ENCODE measurements around the gene RFTN1.

Gene RFTN1

GRCh38 chr3:16462679-16463078 lies 50.8 kb downstream of the RFTN1 start:
- DNase-seq: no peak

DNA sequence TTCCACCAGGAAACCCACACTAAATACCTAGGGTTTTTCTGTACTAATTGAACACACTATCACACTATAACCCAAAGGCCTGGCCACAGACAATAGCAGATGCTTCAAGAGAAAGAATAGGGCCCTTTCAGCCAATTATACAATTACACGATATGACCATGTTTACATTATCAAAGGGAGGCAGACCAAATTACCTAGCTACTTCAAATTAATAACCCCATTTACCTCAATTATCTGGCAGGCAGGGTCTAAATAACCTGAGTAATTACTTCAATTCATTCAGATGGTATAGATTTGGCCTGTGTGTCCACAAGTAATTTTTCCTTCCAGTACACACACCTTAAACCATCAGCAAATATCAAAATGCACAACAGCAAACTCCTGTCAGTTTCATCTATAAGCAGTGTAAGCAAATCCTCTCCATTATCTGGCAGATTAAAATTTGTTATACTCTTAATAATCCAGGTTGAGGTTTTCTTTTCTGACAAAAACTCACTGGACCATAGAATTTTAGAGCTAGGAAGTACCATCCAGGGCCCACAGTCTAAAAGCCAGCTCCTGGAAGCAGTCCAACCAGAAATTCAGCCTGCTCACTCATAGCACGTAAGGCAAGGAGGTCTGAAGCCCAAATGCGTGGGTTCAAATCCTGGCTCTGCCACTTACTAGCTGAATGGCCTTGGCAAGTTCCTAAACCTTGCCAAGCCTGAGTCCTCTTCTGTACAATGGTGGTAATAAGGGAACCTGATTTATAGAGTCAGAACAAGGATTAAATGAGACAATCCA lies 51.8 kb downstream of the RFTN1 start:
- DNase-seq: no peak

DNA sequence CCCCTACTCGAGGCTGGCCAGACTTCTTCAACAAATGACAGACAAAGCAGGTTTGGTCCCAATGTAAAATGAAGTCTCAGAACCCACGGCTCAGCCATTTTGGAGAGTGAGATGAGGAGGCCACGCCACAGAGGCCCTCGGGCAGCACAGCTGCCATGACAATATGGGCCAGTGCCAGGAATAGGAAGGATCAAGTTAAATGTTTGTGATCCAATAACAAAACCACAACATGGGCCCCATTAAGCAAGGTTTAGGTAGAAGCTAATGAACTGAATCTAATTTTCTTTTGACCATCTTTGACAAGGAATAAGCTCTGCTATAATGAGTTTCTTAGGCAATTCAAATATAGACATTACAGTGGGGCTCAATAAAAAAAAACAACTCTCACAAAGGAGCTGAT lies 52.6 kb downstream of the RFTN1 start:
- DNase-seq: no peak

- DNase-seq: no peak
Measured at GRCh38 chr3:16460273-16460672, 53.2 kb downstream of the RFTN1 start.

GRCh38 chr3:16456784-16457415 lies 56.6 kb downstream of the RFTN1 start:
- no peak for DNase-seq

GRCh38 chr3:16455966-16456365 lies 57.5 kb downstream of the RFTN1 start:
- DNase-seq: no peak

- no peak for DNase-seq
Measured at GRCh38 chr3:16455001-16455400, 58.5 kb downstream of the RFTN1 start.

GRCh38 chr3:16452261-16452660 lies 61.2 kb downstream of the RFTN1 start:
- DNase-seq: no peak

DNA sequence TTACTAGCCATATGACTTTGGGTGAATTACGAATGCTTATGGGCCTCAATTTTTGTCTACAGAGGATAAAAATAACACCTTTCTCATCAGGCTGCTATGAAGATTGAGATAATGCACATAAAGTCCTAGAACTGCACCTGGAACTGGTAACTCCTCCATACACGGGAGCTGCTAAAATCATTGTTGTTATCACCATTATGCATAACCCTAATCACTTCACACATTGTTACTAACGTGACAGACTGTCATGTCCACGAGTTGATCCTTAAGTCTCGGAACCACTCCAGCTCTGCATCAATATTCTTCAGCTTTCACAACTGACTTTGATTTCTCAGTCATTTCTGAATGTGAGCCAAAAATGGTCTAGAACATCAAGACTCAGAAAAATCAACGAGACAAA lies 64.1 kb downstream of the RFTN1 start:
- no peak for DNase-seq

DNA sequence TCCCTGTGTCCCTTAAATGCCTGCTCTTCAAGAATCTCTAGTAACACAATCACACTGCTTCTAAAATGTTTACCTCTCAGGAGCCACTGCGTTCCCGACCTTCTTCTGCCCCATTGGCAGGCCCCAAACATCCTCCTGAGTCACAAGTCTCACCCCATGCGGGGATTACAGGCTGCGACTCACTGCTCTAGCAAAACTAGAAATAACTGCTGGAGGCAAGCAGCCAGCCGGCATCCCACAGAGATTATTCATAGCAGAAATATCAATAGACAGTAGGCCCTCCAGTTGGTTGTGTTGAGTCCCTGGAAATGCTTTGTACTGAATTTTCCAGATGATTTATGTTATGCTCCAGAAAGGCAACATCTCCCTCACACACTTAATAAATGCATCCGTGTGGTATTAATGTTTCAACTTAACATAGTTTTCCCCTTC lies 64.8 kb downstream of the RFTN1 start:
- DNase-seq: no peak

GRCh38 chr3:16447135-16447534 lies 66.4 kb downstream of the RFTN1 start:
- DNase-seq: no peak

DNA sequence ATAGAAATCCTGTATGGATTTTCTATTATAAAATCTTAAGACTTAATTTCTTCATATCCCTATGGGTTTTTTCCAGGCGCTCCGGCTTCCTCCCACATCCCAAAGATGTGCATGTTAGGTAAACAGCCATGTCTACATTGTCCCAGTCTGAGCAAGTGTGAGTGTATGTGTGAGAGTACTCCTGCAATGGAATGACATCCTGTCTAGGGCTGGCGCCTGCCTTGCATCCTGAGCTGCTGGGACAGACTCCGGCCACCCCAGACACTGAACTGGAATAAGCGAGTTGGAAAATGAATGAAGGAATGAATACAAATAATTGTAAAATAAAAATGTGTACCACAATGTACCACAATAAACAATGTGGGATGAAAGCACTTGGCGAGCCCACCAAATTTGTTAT lies 69.2 kb downstream of the RFTN1 start:
- DNase-seq: no peak

DNA sequence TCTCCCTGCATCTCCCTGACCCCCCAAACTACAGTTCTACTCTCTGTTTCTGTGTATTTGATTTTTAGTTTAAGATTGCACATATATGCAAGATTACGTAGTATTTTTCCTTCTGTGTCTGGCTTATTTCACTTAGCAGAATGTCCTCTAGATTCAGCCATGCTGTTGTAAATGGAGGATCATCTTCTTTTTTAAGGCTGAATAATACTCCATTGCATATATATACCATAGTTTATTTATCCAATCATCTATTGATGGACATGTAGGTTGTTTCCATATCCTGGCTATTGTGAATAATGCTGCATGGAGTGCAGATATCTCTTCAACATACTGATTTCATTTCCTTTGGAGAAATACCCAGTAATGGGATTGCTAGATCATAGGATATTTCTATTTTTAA lies 70.8 kb downstream of the RFTN1 start:
- no peak for DNase-seq

- DNase-seq: no peak
Measured at GRCh38 chr3:16441371-16441875, 72.1 kb downstream of the RFTN1 start.

DNA sequence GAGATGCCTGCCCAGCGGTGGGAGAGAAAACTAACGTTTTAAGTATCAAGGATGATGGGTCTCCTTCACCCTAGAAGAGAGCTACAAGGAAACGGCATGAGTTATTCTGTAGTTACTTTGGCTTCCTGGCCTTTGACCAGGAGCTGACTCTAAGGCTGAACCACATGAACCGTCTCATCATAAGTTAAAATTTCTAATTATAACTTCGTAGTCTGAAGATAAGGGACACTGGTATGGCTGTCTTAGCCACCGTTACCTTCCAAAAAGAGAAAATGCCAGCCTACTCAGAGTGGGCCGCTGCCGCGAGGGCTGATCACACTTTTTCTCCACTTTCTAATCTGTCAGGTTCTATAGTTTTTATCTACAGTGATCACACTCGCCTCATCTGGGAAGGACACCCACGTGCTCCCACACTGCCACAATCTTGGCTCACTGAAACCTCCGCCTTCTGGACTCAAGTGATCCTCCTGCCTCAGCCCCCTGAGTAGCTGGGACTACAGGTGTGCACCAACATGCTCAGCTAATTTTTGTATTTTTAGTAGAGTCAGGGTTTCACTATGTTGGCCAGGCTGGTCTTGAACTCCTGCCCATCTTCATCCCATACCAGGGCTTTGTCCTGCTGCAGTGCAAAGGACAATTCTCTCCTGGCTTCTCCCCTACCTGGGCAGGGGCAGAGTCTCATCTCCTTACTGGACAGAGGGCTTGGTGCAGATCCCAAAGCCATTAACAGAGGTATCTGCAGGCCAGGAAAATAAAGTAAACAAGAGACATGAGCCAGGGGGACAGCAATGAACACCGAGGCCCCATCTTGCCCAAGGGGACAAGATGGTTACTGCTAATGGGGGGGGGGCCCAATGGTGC lies 73.4 kb downstream of the RFTN1 start:
- no peak for DNase-seq

DNA sequence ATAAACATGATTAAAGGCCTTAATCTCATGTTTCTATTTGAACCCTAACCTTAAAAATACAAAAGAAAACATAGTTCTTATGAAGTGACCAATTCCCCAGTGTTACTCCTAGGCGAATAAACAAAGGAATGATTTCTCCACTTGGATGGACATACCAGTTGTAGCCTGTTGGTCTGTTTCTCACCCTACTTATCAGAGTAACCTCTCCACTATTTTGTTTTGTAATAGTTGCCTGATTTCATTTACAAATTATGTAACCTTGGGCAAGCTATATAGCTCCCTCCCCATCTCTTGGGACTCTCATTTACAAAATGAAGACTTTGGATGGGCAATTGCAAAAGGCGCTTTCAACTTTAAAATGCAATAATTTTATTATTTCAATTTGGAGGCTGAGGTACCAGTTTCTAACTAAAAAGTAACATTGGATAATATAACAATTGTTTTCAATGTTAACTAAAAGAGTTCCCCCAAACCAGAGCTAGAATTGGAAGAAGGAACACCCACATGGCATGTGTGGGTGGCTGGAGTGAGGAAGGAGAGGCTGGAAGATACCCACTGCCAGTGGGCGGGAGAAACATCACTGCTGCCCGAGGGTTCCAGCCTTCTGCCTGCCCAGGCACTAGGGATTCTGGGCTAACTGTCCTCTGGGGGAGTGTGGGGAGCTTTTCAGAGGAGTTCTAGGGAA lies 74.2 kb downstream of the RFTN1 start:
- no peak for DNase-seq

DNA sequence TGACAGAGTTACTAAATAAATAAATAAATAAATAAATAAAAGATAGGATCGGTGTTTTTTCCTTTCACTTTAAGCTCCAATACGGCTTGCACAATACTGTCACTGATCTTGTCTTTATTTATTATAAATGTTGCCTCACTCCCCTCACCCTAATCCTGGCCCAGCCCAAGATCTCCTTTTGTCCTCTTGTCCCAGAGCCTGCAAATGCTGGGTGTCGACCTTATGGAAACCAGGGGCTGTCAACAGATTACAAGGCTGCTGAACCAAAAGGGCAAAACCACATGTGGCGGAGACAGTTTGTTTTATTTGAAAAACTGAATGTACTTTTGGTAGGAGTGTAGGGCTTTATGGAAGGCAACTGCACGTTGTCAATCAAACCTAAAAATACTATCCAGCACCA lies 75.9 kb downstream of the RFTN1 start:
- DNase-seq: no peak

DNA sequence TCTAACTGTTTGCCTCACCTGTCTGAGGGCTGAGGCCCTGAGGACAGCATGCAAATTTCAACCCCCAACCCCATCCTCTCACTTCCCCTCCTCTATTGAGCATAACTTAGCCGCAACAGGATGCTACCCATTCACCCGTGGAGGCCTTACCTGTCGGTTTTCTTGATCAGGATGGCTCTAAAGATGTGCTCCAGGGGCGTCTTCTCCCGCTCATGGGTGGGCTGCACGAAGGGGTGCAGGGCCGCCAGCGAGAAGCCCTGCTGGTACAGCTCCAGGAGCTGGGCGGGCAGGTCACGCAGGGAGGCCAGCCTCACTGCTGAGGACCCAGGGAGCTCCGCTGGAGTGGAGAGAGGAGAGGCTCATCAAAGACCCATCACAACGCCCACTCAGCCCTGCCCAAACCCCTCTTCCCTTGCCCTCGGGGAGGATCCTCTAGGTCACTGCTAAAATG lies 79.8 kb downstream of the RFTN1 start:
- no peak for DNase-seq

- no peak for DNase-seq
Measured at GRCh38 chr3:16432714-16433113, 80.8 kb downstream of the RFTN1 start.

GRCh38 chr3:16430717-16431630 lies 82.5 kb downstream of the RFTN1 start:
- DNase-seq: no peak

GRCh38 chr3:16429086-16429485 lies 84.4 kb downstream of the RFTN1 start:
- DNase-seq: no peak

- DNase-seq: no peak
Measured at GRCh38 chr3:16428612-16429011, 84.9 kb downstream of the RFTN1 start.
